Bronchial epithelial cell (primary cell): Measurements from ENCODE around the gene CKB. TPM values are rescaled to one million over a fixed set of nuclear protein-coding genes. Genes with fewer than 3 reads are reported as not detected.
"Not testable (repeated sequence)": the region's sequence is repeated elsewhere in the genome, so short reads cannot be mapped to it uniquely, and the experiment has no call there.

Experiments used
- DNase-seq: peaks from one replicate; pipeline ENCODE4 v3.0.0-alpha.2; 2010; ENCODE audit warnings: low read depth
- FAIRE-seq: peaks from 2 replicates; lab custom pipeline; 2011; peaks lifted over from hg19 to GRCh38; lab: Jason Lieb, UNC
- H3K27me3 ChIP-seq: 2 replicates; pipeline ENCODE4 v1.5.1; 2011; ENCODE audit warnings: low read length; ENCODE audit not compliant: control insufficient read depth, insufficient read depth
- H3K36me3 ChIP-seq: 2 replicates; pipeline ENCODE4 v1.5.1; 2011; ENCODE audit warnings: low read length; ENCODE audit not compliant: control insufficient read depth, insufficient read depth
- H3K4me3 ChIP-seq: 2 replicates; pipeline ENCODE4 v1.5.1; 2011; ENCODE audit warnings: mild to moderate bottlenecking, low read depth, low read length, control low read depth
- total RNA-seq: library from RNA; depleted of rRNA; stranded (reverse); fragments of >200 nt; gene quantifications from 2 replicates; pipeline ENCODE4 v1.2.1, GENCODE V29; 2014
- TF ChIP-seq, protein P1 (sequence below): IDR thresholded peaks from 2 replicates; pipeline ENCODE4 v1.5.1; 2011; ENCODE audit warnings: mild to moderate bottlenecking, moderate library complexity, low read length, control low read depth, inconsistent platforms; ENCODE audit not compliant: insufficient read depth, severe bottlenecking

CKB gene
- total RNA-seq, 1 donor from 2014 or later: 31.3 TPM

- Histone ChIP-seq H3K4me3 (no peak overlapping the region), H3K36me3 (no peaks in the 10 kb centered on the region), H3K27me3 (peaks cover 1% of the 10 kb centered on the region)
- TF ChIP-seq, protein P1, sequence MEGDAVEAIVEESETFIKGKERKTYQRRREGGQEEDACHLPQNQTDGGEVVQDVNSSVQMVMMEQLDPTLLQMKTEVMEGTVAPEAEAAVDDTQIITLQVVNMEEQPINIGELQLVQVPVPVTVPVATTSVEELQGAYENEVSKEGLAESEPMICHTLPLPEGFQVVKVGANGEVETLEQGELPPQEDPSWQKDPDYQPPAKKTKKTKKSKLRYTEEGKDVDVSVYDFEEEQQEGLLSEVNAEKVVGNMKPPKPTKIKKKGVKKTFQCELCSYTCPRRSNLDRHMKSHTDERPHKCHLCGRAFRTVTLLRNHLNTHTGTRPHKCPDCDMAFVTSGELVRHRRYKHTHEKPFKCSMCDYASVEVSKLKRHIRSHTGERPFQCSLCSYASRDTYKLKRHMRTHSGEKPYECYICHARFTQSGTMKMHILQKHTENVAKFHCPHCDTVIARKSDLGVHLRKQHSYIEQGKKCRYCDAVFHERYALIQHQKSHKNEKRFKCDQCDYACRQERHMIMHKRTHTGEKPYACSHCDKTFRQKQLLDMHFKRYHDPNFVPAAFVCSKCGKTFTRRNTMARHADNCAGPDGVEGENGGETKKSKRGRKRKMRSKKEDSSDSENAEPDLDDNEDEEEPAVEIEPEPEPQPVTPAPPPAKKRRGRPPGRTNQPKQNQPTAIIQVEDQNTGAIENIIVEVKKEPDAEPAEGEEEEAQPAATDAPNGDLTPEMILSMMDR: no peak
- FAIRE-seq (no peak), DNase-seq (no peak)
Measured at GRCh38 chr14:103517174-103517566, 5.5 kb downstream of the CKB start.

DNA sequence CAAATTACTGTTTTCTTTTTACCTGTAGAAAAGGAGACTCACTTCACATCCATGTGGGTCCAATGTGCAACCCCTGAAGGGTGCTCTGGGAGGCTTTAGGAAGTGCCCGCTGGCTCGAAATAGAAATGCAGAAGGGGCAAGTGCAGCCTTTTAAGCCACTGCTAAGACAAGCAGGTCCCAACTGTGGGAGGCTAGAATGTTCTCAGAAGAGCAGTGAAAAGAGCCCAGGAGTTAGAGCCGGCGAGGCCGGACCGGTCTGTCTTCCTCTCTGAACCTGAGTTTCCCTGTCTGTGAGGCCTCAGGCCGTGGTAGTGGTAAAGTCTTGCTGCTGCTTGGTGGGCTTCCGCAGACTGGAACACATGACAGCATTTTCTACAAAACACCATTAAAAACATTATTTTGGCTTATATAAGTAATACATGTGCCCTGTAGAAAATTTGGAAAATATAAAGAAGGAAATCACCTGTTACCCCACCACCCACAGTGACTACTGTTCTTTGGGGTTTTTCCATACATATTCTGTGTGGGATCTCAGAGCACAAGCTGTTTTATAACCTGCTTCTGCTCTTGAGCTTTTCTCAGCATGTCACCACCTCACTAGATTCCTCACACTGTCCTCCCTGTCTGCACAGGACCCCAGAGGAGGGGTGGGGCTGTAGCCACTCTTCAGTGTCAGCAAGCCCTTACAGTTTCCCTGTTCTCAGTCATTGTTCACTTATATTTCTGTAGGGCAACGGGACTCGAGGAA lies 6.0 kb downstream of the CKB start:
- Histone ChIP-seq H3K36me3 (no peaks in the 10 kb centered on the region), H3K27me3 (no peaks in the 10 kb centered on the region), H3K4me3 (no peak overlapping the region)
- TF ChIP-seq, protein P1: no peak
- DNase-seq: no peak
- no peak for FAIRE-seq

- FAIRE-seq: no peak
- TF ChIP-seq, protein P1: no peak
- peaks cover 2% of the 10 kb centered on the region for H3K36me3 ChIP-seq
- DNase-seq: no peak
- no peaks in the 10 kb centered on the region for H3K27me3 ChIP-seq
- no peak overlapping the region for H3K4me3 ChIP-seq
Measured at GRCh38 chr14:103514596-103515421, 7.8 kb downstream of the CKB start.

GRCh38 chr14:103512701-103513611 lies 9.7 kb downstream of the CKB start:
- H3K4me3 ChIP-seq: no peak overlapping the region
- peaks cover 2% of the 10 kb centered on the region for H3K36me3 ChIP-seq
- TF ChIP-seq, protein P1: no peak
- DNase-seq: peak; percentile 98
- FAIRE-seq: peak; percentile 100
- H3K27me3 ChIP-seq: no peaks in the 10 kb centered on the region

- not testable (repeated sequence) for FAIRE-seq, H3K4me3 ChIP-seq, DNase-seq, H3K27me3 ChIP-seq, H3K36me3 ChIP-seq
Measured at GRCh38 chr14:103512180-103512579, 10.4 kb downstream of the CKB start.
